GM23338 (cell line): ENCODE measurements around the gene CNTNAP2. TPM values are rescaled to one million over a fixed set of nuclear protein-coding genes. Genes with fewer than 3 reads are reported as not detected.

Source experiments
- ATAC-seq: fragments of 200-7000 bp; cut with Tn5 transposase; 3 replicates; pipeline ENCODE4 v1.9.1; 2020
- DNase-seq: peaks from one replicate; pipeline ENCODE4 v3.0.0-alpha.2; 2015; ENCODE audit warnings: low spot score
- H2AFZ ChIP-seq: fragments of 200-600 bp; sonication (generic); 2 replicates; pipeline ENCODE4 v1.8.0; 2016; ENCODE audit warnings: antibody characterized with exemption, mild to moderate bottlenecking, moderate library complexity
- H3F3A ChIP-seq: fragments of 200-600 bp; sonication (generic); replicated peaks from 2 replicates; pipeline ENCODE4 v1.8.0; 2017; ENCODE audit warnings: antibody characterized with exemption, mixed run types, low read depth
- H3K27ac ChIP-seq: fragments of 200-600 bp; sonication (generic); 2 replicates; pipeline ENCODE4 v1.6.1; 2016; ENCODE audit warnings: low read depth
- H3K27me3 ChIP-seq: fragments of 200-600 bp; sonication (generic); 2 replicates; pipeline ENCODE4 v1.8.0; 2016; ENCODE audit warnings: mild to moderate bottlenecking, mixed run types, moderate library complexity; ENCODE audit not compliant: insufficient read depth
- H3K36me3 ChIP-seq: fragments of 200-600 bp; sonication (generic); 2 replicates; pipeline ENCODE4 v1.8.0; 2016; ENCODE audit warnings: mild to moderate bottlenecking; ENCODE audit not compliant: insufficient read depth
- H3K4me1 ChIP-seq: fragments of 200-600 bp; sonication (generic); 2 replicates; pipeline ENCODE4 v1.8.0; 2016; ENCODE audit warnings: mild to moderate bottlenecking, moderate library complexity; ENCODE audit not compliant: insufficient read depth
- H3K4me2 ChIP-seq: fragments of 200-600 bp; sonication (generic); 2 replicates; pipeline ENCODE4 v1.7.1; 2017; ENCODE audit warnings: mixed run types
- H3K4me3 ChIP-seq: fragments of 200-600 bp; sonication (generic); 2 replicates; pipeline ENCODE4 v1.6.1; 2016; ENCODE audit warnings: mixed run types
- H3K79me2 ChIP-seq: fragments of 200-600 bp; sonication (generic); replicated peaks from 2 replicates; pipeline ENCODE4 v1.8.0; 2017; ENCODE audit warnings: mild to moderate bottlenecking; ENCODE audit not compliant: insufficient read depth
- H3K9me2 ChIP-seq: fragments of 200-600 bp; sonication (generic); 2 replicates; pipeline ENCODE4 v1.8.0; 2017; ENCODE audit not compliant: insufficient read depth
- H4K20me1 ChIP-seq: fragments of 200-600 bp; sonication (generic); replicated peaks from 2 replicates; pipeline ENCODE4 v1.8.0; 2017; ENCODE audit warnings: mild to moderate bottlenecking; ENCODE audit not compliant: insufficient read depth
- H3K27ac Mint-ChIP-seq: 2 replicates; pipeline ENCODE4 v1.8.0; 2020; ENCODE audit warnings: inconsistent platforms, mild to moderate bottlenecking, moderate library complexity, mixed read lengths
- H3K27me3 Mint-ChIP-seq: 3 replicates; pipeline ENCODE4 v1.8.0; 2022; ENCODE audit warnings: low read depth, mild to moderate bottlenecking, moderate library complexity, mixed read lengths, inconsistent platforms; ENCODE audit not compliant: insufficient read depth, poor library complexity
- H3K36me3 Mint-ChIP-seq: 3 replicates; pipeline ENCODE4 v1.8.0; 2021; ENCODE audit warnings: low read depth, mild to moderate bottlenecking, inconsistent platforms, moderate library complexity, mixed read lengths
- H3K4me1 Mint-ChIP-seq: 3 replicates; pipeline ENCODE4 v1.8.0; 2020; ENCODE audit warnings: mild to moderate bottlenecking, inconsistent platforms, mixed read lengths
- H3K4me3 Mint-ChIP-seq: 3 replicates; pipeline ENCODE4 v1.8.0; 2021; ENCODE audit warnings: moderate library complexity, mild to moderate bottlenecking, inconsistent platforms, mixed read lengths
- H3K9me3 Mint-ChIP-seq: 3 replicates; pipeline ENCODE4 v1.8.0; 2020; ENCODE audit warnings: moderate library complexity, mild to moderate bottlenecking, inconsistent platforms, mixed read lengths
- CREB1 ChIP-seq: fragments of 250-450 bp; sonication (Bioruptor Pico); IDR thresholded peaks from 2 replicates; pipeline ENCODE4 v1.5.0; 2020; ENCODE audit warnings: low read depth, mild to moderate bottlenecking, moderate library complexity
- ETS1 ChIP-seq: IDR thresholded peaks from 2 replicates; pipeline ENCODE4 v1.6.1; 2016; ENCODE audit warnings: antibody characterized with exemption
- EZH2 ChIP-seq: fragments of 200-600 bp; sonication (generic); IDR thresholded peaks from one replicate; pipeline ENCODE4 v1.8.0; 2017; ENCODE audit warnings: antibody characterized with exemption, mild to moderate bottlenecking, low read depth; ENCODE audit not compliant: unreplicated experiment
- EZH2phosphoT487 ChIP-seq: fragments of 200-600 bp; sonication (generic); IDR thresholded peaks from one replicate; pipeline ENCODE4 v1.8.1; 2018; ENCODE audit warnings: antibody characterized with exemption; ENCODE audit not compliant: unreplicated experiment
- NANOG ChIP-seq: IDR thresholded peaks from 2 replicates; pipeline ENCODE4 v1.6.1; 2016; ENCODE audit warnings: antibody characterized with exemption, borderline replicate concordance
- POLR2AphosphoS5 ChIP-seq: IDR thresholded peaks from 2 replicates; pipeline ENCODE4 v1.6.1; 2016; ENCODE audit warnings: antibody characterized with exemption, low read depth
- STAT1 ChIP-seq: IDR thresholded peaks from one replicate; pipeline ENCODE4 v1.6.1; 2016; ENCODE audit warnings: antibody characterized with exemption; ENCODE audit not compliant: unreplicated experiment
- ZNF114 ChIP-seq: fragments of 250-450 bp; sonication (Bioruptor Pico); IDR thresholded peaks from 2 replicates; pipeline ENCODE4 v1.5.0; 2020; ENCODE audit warnings: mild to moderate bottlenecking, moderate library complexity
- ZNF331 ChIP-seq: fragments of 250-450 bp; sonication (Bioruptor Pico); IDR thresholded peaks from 2 replicates; pipeline ENCODE4 v1.5.0; 2020; ENCODE audit warnings: low read depth, mild to moderate bottlenecking, moderate library complexity
- polyA plus RNA-seq: library from polyadenylated mRNA; unstranded; fragments of >200 nt; fragmentation: Nextera tagmentation; extraction: Ambion mirVana; gene quantifications from 2 replicates; pipeline ENCODE4 v1.2.1, GENCODE V29; 2016
- total RNA-seq: library from RNA; depleted of rRNA; stranded (reverse); fragments of >200 nt; shearing (Covaris generic); gene quantifications from 2 replicates; pipeline ENCODE4 v1.2.3, GENCODE V29; 2014
- TF ChIP-seq, protein P1 (sequence below), 2 experiments: fragments of 200-600 bp in 1 of 2; sonication (generic) in 1 of 2; conservative IDR thresholded peaks; 2 replicates each; pipeline versions ENCODE4 v1.5.1 to v1.6.1; 2016 to 2017; ENCODE audit warnings: antibody characterized with exemption in 2 of 2, low read depth in 2 of 2, mild to moderate bottlenecking in 2 of 2, moderate library complexity in 1 of 2
- TF ChIP-seq, protein P2 (sequence below): IDR thresholded peaks from one replicate; pipeline ENCODE4 v1.6.1; 2018; ENCODE audit warnings: antibody characterized with exemption; ENCODE audit not compliant: unreplicated experiment
- TF ChIP-seq, protein P3 (sequence below): fragments of 250-450 bp; sonication (Bioruptor Pico); IDR thresholded peaks from 2 replicates; pipeline ENCODE4 v1.5.0; 2020; ENCODE audit warnings: mild to moderate bottlenecking, moderate library complexity

CNTNAP2 gene
- total and polyA plus RNA-seq, 2 experiments from 2014 or later = 38.2 to 61.3 TPM

- Histone ChIP-seq H3K36me3 (no peaks in the 10 kb centered on the region), H3K27me3 (no peaks in the 10 kb centered on the region), H3K79me2 (no peaks in the 10 kb centered on the region), H3K9me2 (no peaks in the 10 kb centered on the region), H2AFZ (no peak overlapping the region), H3F3A (no peaks in the 10 kb centered on the region), H3K4me3 (no peak overlapping the region), H3K27ac (no peak overlapping the region), H4K20me1 (no peaks in the 10 kb centered on the region), H3K4me2 (no peak overlapping the region), H3K4me1 (no peaks in the 10 kb centered on the region)
- no peak overlapping the region for H3K4me3 Mint-ChIP-seq
- H3K4me1 Mint-ChIP-seq = peaks cover 6% of the 10 kb centered on the region
- no peak for DNase-seq
- ATAC-seq = no peak
- no peak overlapping the region for H3K27ac Mint-ChIP-seq
- H3K27me3 Mint-ChIP-seq = no peaks in the 10 kb centered on the region
- peaks cover 40% of the 10 kb centered on the region for H3K9me3 Mint-ChIP-seq
- peaks cover 15% of the 10 kb centered on the region; the same call in 2 of the 3 replicates for H3K36me3 Mint-ChIP-seq
- TF ChIP-seq STAT1 = no peak
- TF ChIP-seq, protein P1, sequence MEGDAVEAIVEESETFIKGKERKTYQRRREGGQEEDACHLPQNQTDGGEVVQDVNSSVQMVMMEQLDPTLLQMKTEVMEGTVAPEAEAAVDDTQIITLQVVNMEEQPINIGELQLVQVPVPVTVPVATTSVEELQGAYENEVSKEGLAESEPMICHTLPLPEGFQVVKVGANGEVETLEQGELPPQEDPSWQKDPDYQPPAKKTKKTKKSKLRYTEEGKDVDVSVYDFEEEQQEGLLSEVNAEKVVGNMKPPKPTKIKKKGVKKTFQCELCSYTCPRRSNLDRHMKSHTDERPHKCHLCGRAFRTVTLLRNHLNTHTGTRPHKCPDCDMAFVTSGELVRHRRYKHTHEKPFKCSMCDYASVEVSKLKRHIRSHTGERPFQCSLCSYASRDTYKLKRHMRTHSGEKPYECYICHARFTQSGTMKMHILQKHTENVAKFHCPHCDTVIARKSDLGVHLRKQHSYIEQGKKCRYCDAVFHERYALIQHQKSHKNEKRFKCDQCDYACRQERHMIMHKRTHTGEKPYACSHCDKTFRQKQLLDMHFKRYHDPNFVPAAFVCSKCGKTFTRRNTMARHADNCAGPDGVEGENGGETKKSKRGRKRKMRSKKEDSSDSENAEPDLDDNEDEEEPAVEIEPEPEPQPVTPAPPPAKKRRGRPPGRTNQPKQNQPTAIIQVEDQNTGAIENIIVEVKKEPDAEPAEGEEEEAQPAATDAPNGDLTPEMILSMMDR (conservative IDR thresholded peaks at IDR 0.05; ENCODE audit: low read depth in 2 of 2) = no peak
- no peak for TF ChIP-seq EZH2
- TF ChIP-seq EZH2phosphoT487 = no peak
- TF ChIP-seq, protein P2, sequence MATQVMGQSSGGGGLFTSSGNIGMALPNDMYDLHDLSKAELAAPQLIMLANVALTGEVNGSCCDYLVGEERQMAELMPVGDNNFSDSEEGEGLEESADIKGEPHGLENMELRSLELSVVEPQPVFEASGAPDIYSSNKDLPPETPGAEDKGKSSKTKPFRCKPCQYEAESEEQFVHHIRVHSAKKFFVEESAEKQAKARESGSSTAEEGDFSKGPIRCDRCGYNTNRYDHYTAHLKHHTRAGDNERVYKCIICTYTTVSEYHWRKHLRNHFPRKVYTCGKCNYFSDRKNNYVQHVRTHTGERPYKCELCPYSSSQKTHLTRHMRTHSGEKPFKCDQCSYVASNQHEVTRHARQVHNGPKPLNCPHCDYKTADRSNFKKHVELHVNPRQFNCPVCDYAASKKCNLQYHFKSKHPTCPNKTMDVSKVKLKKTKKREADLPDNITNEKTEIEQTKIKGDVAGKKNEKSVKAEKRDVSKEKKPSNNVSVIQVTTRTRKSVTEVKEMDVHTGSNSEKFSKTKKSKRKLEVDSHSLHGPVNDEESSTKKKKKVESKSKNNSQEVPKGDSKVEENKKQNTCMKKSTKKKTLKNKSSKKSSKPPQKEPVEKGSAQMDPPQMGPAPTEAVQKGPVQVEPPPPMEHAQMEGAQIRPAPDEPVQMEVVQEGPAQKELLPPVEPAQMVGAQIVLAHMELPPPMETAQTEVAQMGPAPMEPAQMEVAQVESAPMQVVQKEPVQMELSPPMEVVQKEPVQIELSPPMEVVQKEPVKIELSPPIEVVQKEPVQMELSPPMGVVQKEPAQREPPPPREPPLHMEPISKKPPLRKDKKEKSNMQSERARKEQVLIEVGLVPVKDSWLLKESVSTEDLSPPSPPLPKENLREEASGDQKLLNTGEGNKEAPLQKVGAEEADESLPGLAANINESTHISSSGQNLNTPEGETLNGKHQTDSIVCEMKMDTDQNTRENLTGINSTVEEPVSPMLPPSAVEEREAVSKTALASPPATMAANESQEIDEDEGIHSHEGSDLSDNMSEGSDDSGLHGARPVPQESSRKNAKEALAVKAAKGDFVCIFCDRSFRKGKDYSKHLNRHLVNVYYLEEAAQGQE = no peak
- no peak for TF ChIP-seq ZNF114 (CRISPR knock-in tag)
- TF ChIP-seq CREB1 (CRISPR knock-in tag) = no peak
- TF ChIP-seq, protein P3, sequence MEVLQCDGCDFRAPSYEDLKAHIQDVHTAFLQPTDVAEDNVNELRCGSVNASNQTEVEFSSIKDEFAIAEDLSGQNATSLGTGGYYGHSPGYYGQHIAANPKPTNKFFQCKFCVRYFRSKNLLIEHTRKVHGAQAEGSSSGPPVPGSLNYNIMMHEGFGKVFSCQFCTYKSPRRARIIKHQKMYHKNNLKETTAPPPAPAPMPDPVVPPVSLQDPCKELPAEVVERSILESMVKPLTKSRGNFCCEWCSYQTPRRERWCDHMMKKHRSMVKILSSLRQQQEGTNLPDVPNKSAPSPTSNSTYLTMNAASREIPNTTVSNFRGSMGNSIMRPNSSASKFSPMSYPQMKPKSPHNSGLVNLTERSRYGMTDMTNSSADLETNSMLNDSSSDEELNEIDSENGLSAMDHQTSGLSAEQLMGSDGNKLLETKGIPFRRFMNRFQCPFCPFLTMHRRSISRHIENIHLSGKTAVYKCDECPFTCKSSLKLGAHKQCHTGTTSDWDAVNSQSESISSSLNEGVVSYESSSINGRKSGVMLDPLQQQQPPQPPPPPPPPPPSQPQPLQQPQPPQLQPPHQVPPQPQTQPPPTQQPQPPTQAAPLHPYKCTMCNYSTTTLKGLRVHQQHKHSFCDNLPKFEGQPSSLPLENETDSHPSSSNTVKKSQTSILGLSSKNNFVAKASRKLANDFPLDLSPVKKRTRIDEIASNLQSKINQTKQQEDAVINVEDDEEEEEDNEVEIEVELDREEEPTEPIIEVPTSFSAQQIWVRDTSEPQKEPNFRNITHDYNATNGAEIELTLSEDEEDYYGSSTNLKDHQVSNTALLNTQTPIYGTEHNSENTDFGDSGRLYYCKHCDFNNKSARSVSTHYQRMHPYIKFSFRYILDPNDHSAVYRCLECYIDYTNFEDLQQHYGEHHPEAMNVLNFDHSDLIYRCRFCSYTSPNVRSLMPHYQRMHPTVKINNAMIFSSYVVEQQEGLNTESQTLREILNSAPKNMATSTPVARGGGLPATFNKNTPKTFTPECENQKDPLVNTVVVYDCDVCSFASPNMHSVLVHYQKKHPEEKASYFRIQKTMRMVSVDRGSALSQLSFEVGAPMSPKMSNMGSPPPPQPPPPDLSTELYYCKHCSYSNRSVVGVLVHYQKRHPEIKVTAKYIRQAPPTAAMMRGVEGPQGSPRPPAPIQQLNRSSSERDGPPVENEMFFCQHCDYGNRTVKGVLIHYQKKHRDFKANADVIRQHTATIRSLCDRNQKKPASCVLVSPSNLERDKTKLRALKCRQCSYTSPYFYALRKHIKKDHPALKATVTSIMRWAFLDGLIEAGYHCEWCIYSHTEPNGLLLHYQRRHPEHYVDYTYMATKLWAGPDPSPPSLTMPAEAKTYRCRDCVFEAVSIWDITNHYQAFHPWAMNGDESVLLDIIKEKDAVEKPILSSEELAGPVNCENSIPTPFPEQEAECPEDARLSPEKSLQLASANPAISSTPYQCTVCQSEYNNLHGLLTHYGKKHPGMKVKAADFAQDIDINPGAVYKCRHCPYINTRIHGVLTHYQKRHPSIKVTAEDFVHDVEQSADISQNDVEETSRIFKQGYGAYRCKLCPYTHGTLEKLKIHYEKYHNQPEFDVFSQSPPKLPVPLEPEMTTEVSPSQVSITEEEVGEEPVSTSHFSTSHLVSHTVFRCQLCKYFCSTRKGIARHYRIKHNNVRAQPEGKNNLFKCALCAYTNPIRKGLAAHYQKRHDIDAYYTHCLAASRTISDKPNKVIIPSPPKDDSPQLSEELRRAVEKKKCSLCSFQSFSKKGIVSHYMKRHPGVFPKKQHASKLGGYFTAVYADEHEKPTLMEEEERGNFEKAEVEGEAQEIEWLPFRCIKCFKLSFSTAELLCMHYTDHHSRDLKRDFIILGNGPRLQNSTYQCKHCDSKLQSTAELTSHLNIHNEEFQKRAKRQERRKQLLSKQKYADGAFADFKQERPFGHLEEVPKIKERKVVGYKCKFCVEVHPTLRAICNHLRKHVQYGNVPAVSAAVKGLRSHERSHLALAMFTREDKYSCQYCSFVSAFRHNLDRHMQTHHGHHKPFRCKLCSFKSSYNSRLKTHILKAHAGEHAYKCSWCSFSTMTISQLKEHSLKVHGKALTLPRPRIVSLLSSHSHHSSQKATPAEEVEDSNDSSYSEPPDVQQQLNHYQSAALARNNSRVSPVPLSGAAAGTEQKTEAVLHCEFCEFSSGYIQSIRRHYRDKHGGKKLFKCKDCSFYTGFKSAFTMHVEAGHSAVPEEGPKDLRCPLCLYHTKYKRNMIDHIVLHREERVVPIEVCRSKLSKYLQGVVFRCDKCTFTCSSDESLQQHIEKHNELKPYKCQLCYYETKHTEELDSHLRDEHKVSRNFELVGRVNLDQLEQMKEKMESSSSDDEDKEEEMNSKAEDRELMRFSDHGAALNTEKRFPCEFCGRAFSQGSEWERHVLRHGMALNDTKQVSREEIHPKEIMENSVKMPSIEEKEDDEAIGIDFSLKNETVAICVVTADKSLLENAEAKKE (CRISPR knock-in tag) = no peak
- TF ChIP-seq ETS1 = no peak
- TF ChIP-seq NANOG = no peak
- no peak for TF ChIP-seq POLR2AphosphoS5
- TF ChIP-seq ZNF331 (CRISPR knock-in tag) = no peak
Observed at GRCh38 chr7:147982307-147982706, 1865.7 kb downstream of the CNTNAP2 start.
